Measurements from ENCODE around the gene ZC3H12A.

- TF ChIP-seq CTCF (conservative IDR thresholded peaks at IDR 0.05; ENCODE audit: low read length) (peak; percentile 94), EZH2phosphoT487 (IDR thresholded peaks at IDR 0.05; ENCODE audit: borderline replicate concordance) (no peak)
Measured at GRCh38 chr1:37434292-37435225, 39.8 kb upstream of the ZC3H12A start.
